ENCODE data around the gene SERINC3.
A peak's percentile ranks its signal among the peaks of the same experiment; 100 is the strongest.
"Not testable (repeated sequence)": the region's sequence is repeated elsewhere in the genome, so short reads cannot be mapped to it uniquely, and the experiment has no call there.

SERINC3 gene

GRCh38 chr20:44489931-44490330, 31.9 kb downstream of the SERINC3 start:
- DNase-seq = no peak

GRCh38 chr20:44489223-44489622, 32.6 kb downstream of the SERINC3 start:
- DNase-seq = no peak

- no peak for DNase-seq
Measured at GRCh38 chr20:44488551-44488950, 33.3 kb downstream of the SERINC3 start.

DNA sequence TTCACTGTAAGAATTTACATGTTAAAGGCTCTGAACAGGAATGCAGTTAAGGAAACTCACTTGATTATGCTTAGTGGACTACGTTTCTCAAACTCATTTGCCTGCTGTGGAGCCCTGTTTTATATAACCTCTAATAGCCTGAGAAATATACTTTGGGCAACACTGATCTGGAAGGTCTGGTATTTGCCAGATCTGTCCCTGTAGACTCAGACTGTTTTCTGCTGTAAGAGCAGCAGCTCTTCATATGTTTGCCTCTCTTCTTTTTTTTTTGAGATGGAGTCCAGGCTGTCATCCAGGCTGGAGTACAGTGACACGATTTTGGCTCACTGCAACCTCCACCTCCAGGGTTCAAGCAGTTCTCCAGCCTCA, 36.1 kb downstream of the SERINC3 start:
- no peak for DNase-seq

DNA sequence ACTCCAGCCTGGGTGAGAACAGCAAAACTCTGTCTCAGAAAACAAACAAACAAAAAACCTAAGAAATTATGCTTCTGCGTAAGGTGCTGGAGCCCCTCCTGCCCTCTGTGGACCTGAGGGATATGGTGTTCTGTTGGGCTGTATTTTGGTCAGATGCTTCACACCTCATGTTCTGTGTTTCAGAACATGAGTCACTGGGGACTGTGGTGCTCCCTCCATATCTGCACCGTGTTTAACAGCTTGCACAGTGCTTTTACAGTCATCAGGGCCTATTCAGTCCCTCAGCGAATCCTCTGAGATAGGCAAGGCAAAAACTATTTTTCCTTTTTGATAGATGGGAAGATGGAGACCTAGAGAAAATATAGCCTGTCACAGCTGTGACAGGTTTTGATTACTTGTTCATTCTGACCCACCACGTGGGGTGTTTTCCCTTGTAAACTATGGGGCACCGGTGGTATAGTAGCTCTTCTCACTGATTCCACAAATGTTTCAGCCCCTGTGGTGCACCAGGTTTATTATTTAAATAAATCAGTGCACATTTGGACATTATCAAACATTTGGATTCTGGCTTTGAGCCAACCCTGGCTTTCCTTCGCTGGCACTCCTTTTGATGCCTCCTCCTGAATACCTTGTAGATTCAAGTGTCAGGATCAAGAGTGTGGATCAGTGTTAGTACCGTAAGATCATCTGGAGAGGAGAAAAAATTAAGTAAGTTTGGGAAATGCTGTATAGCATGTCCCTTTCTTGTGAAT, 36.6 kb downstream of the SERINC3 start:
- DNase-seq = no peak

DNA sequence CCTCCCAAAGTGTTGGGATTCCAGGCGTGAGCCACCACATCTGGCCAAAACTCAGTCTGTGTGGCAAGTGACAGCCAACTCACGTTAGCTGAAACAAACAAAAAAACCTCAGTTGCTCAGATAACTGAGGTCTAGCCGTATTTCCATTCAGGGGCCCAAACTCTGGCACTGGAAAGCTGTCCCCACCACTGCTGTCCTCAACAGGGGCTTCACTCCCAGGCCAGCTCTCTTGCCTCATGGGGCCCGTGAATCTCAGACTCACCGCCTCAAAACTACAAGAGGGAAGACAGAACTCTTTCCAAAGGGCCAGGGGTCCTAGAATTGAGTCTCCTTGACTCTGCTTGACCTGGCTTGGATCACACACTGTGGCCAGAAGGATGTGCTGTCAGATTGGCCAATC, 38.8 kb downstream of the SERINC3 start:
- no peak for DNase-seq

DNA sequence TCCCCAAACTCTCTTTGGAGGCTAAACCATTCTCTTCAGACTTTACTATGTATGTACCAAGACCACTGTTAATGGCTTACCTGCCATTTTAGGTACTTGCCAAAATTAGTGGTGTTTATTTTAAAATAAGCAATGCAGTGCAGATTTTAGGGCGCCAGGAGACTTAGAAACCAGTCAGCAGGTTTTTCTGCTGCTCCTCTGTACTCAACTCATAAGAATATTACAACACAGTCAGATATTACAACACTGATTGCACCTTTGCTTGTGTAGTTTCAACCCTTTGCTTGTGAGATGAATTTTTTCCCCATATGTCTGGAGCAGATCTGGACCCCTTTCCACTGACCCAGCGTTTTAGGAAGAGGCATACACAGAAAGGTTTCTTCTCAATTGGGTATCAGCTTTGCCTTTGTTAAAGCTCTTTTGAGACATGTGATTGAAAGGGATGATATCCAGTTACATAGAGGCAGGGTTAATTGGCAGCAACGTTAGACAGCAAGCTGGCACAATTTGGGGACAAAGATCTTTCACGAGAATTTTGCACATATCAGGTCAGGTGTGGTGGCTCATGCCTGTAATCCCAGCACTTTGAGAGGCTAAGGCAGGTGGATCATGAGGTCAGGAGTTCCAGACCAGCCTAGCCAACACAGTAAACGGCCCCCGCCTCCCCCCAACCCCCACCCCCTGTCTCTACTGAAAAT, 40.0 kb downstream of the SERINC3 start:
- no peak for DNase-seq

GRCh38 chr20:44480097-44480496, 41.8 kb downstream of the SERINC3 start:
- DNase-seq = no peak

GRCh38 chr20:44479643-44480042, 42.2 kb downstream of the SERINC3 start:
- DNase-seq = no peak

DNA sequence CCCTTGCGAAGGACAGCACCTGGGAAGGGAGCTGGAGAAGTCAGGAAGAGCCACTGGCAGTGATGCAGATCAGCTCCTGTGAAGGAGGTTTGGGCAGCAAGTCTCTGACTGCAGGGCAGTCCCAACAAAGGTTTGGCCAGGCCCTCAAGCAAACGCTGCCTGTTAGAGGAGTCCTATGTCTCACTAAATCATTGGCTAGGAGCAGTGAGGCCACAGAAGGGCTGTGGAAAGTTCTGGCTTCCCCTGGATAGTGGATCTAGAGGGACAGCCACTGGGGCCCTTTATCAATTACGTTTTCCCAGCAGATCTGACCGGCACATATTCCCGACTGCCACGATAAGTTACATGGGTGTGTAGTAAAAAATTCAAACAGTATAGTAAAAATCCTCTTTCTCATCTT, 43.7 kb downstream of the SERINC3 start:
- DNase-seq = no peak

DNA sequence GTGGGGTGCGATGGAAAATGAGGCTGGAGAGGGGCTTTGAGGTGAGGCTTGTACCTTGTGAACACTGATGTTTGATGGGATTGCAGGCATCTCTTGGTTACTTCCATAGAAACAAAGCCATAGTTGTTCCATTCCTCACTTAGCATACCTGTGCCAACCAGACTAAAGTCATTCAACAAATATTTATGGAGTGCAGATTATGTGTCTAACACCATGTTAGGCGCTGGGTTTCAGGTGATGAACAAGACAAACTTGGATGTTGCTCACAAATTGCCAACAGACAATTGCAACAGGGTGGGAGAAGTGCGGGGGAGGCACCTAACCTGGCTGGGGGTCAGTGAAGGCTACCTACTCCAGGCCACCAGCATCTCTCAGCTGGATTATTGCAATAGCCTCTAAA, 44.7 kb downstream of the SERINC3 start:
- no peak for DNase-seq

- peak; percentile 96 for DNase-seq
Measured at GRCh38 chr20:44475694-44476560, 45.9 kb downstream of the SERINC3 start, which contains the start of gene TTPAL. TSS of gene TTPAL (plus strand) at chr20:44475874. CDS start at chr20:44480000, 4,126 bp downstream.

GRCh38 chr20:44475372-44475693, 46.5 kb downstream of the SERINC3 start:
- no peak for DNase-seq

GRCh38 chr20:44472283-44472682, 49.6 kb downstream of the SERINC3 start:
- DNase-seq = not testable (repeated sequence)

DNA sequence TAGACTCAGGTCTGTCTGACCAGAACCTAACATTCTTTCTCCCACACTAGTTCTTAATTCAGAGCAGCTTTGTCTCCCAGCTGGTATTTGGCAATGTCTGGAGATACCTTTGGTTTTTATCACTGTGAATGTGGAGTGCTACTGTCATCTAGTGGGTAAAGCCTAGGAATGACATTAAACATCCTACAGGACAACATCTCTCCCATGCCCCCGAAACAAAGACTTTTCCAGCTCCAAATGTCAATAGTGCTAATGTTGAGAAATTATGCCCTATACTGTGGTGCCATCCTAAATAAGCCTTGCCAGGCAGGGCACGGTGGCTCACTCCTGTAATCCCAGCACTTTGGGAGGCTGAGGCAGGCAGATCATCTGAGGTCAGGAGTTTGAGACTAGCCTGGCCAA, 50.4 kb downstream of the SERINC3 start:
- no peak for DNase-seq

DNA sequence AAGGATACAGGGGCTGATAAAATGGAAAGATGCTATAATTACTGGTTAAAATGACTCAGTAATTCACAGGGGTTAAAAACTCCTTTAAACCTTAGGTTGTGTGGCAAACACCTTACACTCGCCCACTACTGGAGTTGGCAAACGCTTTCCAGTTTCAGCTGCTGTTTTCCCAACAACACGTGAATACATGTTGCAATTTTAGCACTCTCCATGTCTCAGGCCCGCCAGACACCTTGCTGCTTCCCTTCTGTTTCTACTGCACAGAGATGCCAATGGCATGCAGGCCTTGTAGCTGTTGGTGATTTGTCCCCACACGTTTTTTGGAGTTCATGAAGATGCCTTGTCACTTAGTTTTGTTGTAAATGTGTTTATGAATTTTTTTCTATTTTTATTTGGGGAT, 51.5 kb downstream of the SERINC3 start:
- no peak for DNase-seq

- DNase-seq = no peak
Measured at GRCh38 chr20:44468044-44468782, 53.7 kb downstream of the SERINC3 start.

DNA sequence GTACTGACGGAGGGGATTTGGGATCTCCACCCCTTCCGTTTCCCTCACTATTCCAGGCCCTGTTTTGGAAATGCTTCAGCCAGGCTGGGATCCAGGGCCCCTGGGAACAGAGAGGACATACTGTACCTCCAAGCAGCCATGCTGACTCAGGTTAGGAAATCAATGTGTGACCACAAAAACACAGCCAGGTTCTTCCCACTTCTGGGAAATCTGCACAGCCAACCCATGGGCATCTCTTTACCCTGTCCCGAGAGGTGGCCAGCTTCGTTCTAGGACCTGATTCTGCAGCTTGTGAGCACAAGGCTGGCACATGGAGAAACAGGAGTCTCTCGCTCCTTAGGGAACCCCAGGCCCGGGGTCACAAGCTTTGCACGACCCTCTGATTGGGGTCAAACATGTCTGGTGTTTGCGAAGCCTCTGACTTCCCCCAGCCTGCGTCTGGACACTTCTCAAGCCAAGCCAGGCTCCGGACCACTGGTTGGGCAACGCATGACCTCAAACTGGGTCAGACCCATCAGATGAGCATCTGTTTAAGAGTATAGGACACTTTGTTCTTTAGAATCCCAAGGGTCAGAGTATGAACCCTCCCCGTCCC, 54.5 kb downstream of the SERINC3 start:
- DNase-seq = no peak

- DNase-seq = no peak
Measured at GRCh38 chr20:44465001-44465560, 56.8 kb downstream of the SERINC3 start.

- DNase-seq = no peak
Measured at GRCh38 chr20:44464514-44464913, 57.4 kb downstream of the SERINC3 start.

DNA sequence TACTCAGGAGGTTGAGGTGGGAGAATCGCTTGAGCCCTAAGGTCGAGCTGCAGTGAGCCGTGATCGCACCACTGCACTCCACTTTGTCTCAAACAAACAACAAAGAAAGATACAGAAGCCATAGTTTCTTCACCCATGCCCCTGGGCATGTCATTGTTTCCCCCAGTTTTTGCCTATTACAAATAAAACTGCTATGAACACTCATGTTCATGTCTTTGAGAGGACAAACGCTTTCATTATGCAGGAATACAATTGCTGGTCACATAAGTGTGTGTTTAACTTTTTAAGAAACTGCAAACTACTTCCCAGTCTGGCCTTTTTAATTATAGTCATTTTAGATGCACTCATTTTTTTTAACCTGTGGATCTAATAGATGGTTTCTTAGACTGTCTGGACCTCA, 58.4 kb downstream of the SERINC3 start:
- no peak for DNase-seq

- DNase-seq = no peak
Measured at GRCh38 chr20:44461803-44462174, 60.1 kb downstream of the SERINC3 start.
